NB4 (cell line): Measurements from ENCODE around the gene PSD4.

Experiments used
- MYC ChIP-seq: IDR thresholded peaks from 2 replicates; pipeline ENCODE4 v1.6.1; 2011; ENCODE audit warnings: low read depth, low read length
- POLR2A ChIP-seq: IDR thresholded peaks from 2 replicates; pipeline ENCODE4 v1.6.1; 2011; ENCODE audit warnings: mild to moderate bottlenecking; ENCODE audit not compliant: insufficient read length; ENCODE audit errors: extremely low read depth
- TF ChIP-seq, protein P1 (sequence below): IDR thresholded peaks from one replicate; pipeline ENCODE4 v1.5.1; 2012; ENCODE audit warnings: low read depth, low read length
- TF ChIP-seq, protein P2 (sequence below): IDR thresholded peaks from 2 replicates; pipeline ENCODE4 v1.6.1; 2011; ENCODE audit warnings: low read depth, low read length

DNA sequence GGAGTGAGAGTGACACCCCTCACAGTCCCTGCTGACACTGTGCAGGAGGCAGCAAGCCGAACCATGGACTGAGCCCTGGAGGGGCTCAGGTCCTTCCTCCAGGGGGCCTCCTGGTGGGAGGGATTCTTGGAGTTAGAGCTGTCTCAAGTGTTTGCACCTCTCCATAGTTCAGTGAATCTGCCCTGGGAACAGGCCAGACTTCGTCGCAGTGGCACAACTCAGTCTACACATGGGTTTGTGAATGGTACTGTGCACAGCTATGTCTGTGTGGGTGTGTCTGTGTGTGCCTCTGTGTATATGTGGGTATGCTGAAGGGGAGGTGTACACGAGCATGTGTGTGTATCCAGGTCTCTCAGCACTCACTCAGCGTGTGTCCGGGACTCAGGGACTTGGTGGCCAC, 68.6 kb downstream of the PSD4 start:
- TF ChIP-seq, protein P1, sequence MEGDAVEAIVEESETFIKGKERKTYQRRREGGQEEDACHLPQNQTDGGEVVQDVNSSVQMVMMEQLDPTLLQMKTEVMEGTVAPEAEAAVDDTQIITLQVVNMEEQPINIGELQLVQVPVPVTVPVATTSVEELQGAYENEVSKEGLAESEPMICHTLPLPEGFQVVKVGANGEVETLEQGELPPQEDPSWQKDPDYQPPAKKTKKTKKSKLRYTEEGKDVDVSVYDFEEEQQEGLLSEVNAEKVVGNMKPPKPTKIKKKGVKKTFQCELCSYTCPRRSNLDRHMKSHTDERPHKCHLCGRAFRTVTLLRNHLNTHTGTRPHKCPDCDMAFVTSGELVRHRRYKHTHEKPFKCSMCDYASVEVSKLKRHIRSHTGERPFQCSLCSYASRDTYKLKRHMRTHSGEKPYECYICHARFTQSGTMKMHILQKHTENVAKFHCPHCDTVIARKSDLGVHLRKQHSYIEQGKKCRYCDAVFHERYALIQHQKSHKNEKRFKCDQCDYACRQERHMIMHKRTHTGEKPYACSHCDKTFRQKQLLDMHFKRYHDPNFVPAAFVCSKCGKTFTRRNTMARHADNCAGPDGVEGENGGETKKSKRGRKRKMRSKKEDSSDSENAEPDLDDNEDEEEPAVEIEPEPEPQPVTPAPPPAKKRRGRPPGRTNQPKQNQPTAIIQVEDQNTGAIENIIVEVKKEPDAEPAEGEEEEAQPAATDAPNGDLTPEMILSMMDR: no peak
- TF ChIP-seq POLR2A: no peak
- TF ChIP-seq MYC: no peak
- TF ChIP-seq, protein P2, sequence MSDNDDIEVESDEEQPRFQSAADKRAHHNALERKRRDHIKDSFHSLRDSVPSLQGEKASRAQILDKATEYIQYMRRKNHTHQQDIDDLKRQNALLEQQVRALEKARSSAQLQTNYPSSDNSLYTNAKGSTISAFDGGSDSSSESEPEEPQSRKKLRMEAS: no peak
